GM19328 (cell line): ENCODE results near the gene LRP1B.

Source experiments
- ATAC-seq: cut with Tn5 transposase; IDR thresholded peaks from one replicate; pipeline ENCODE4 v1.9.1; 2021; ENCODE audit warnings: mild to moderate bottlenecking, moderate library complexity; ENCODE audit not compliant: unreplicated experiment

LRP1B gene

DNA sequence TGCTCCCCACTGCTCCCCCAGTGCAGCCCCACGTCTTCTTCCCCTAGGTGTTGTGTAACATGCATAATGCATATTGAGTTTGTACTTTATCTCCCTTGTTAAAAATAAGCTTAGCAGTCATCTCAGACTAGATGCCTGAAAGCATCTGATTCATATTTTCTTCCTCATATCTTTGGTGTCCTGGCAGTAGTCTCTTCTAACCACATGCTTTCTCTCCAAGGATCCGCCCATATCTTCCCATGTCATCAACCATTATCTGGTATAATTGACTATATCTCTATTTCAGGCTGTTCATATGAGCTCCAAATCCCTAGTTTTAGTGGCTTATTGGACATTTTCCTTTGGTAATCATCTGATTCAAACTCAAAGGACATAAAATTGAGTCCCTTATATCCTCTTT lies 426.3 kb downstream of the LRP1B start:
- ATAC-seq = no peak

DNA sequence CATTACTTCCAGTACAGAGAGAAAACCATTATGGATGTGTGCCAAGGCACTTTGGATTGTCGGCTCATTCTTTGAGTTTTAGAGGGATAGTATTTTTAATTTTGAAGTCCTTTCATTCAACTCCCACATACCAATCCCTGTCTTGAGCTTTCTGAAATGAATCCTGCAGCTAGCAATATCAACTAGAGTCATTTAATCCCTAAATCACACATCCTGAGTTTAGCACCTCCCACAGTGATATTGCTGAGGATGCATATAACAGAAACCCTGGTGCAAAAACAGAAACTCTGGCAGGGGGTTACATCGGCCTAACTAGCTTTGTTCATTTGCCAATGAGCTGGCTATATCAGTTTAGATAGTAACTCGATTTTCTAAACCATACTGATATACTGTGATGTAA lies 427.3 kb downstream of the LRP1B start:
- no peak for ATAC-seq

DNA sequence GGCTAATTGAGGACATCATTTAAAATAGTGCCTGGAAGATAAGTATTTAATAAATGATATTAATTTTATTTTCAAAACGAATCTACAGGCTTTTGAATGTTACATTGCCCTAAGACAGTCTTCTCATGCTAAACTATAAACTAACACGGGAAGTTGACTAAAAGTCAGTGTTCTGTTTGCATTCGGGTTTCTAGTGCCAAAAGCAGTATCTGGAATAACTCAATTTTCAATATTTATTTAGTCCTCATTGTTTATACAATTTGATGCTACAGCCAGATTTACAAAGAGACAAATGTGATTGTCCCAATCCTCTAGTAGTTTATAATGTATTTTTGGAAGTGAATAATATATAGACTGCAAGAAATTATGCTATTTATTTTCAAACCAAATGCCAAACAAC lies 429.2 kb downstream of the LRP1B start:
- ATAC-seq = no peak

DNA sequence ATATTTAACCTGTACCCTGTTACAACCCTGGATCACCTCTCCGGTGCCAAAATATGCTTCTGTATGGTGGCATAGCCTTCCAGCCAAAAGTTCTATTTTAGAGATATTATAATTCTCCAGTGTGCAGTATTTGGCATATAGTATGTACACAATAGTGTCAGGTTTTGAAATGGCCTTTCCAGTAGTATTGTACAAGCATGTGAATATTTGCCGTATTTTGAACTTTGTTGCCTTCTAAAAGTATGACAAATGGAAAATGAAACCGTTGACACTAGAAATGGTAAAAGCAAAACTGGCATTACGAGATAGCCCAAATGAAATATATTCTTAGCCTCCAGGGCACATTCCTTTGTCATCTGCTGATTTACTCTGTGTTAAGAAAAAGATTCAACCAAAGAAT lies 431.2 kb downstream of the LRP1B start:
- ATAC-seq = no peak

- no peak for ATAC-seq
These were observed 432.3 kb downstream of the LRP1B start for GRCh38 chr2:141698500-141698899.

- no peak for ATAC-seq
These were observed 433.8 kb downstream of the LRP1B start for GRCh38 chr2:141697035-141697434.

- no peak for ATAC-seq
These were observed 436.6 kb downstream of the LRP1B start for GRCh38 chr2:141694180-141694579.

DNA sequence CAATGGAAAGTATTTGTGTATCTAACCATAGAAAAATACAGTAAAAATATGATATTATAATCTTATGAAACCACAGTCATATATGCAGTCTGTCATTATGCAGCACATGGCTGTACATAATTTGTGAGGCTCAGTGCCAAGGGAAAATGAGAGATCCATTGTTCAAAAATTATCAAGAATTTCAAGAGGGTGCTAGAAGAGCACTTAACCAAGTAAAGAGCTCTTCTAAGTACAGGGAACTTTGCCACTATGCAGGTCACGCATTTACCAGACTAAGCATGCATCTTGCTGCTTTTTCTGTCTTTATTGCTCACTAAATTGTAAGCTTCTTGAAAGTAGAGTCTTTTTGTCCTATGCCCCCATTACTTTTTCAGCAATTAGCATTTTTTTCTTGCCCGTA lies 438.0 kb downstream of the LRP1B start:
- no peak for ATAC-seq

GRCh38 chr2:141676139-141676538 lies 454.7 kb downstream of the LRP1B start:
- ATAC-seq = no peak

- no peak for ATAC-seq
These were observed 464.6 kb downstream of the LRP1B start for GRCh38 chr2:141666191-141666590.

GRCh38 chr2:141660232-141660631 lies 470.6 kb downstream of the LRP1B start:
- no peak for ATAC-seq

DNA sequence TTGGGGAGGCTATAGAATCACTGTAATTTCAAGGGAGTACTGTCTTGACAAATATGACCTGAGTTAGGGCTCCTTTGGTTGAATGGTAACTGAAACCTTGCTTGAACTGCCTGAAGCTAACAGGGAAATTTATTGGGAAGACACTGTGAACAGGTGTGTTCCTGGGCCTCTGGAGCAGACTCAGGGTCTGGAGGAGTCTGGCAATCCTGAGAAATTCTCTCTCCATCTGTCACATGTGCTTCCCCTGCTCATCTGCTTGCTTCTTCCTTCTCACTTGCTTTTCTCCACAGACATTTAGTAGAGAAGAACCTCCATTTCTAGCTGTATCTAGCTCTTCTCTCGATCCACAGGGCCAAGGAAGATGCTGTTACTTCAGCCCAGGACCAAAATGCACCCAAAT lies 476.5 kb downstream of the LRP1B start:
- no peak for ATAC-seq

DNA sequence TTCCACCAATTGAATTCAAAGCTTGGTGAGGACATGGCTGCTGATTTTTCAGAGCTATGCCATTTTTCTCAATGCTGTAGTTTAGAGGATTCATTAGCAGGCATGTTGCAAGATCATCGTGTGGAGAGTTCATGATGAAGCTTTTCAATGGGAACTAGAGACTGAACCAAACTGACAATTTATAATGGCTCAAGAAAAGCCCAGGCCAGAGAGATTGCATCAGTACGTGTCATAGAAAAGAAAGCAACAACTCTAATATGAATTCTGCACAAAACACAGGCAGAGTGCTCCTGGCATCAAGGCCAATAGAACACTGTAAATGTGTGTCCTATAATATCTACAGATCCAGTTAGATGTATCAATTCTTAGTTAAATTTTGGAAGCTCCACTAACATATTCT lies 477.6 kb downstream of the LRP1B start:
- no peak for ATAC-seq

GRCh38 chr2:141652308-141652707 lies 478.5 kb downstream of the LRP1B start:
- no peak for ATAC-seq

DNA sequence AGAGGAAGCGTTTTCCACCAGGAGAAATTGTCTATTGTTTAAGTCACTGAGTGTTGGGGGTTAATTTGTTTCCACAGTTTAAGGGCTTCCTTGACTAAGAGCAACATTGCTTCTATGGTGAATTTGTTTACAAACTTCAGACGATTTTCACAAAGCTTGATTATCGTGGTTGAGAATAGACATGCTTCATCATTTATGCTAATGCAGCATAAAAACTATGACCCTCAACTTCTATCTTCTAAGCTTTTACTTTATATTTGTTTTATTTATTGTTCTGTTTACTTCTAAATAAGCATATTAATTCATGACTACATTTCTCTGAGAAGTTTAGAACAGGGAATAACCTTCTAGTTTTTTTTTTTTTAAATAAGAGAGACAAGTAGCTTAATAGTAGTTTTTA lies 483.5 kb downstream of the LRP1B start:
- no peak for ATAC-seq

- no peak for ATAC-seq
These were observed 489.4 kb downstream of the LRP1B start for GRCh38 chr2:141641462-141641861.

DNA sequence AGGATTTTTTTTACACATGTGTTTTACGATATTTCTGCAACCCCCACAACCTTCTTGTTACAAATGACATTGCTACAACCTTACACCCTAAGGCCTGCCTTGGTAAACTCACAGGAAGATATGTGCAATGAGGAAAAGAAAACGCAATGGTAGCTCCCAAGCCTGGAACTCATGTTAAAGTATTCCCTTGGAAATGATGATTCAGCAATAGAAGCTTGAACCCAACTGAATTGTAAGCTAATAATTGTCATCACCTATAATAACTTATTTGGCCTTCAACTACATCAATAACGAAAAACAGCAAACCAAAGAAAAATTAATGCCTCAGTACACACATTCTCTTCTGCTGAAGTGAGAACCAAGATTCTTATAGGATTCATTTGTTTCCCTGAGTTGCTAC lies 491.0 kb downstream of the LRP1B start:
- no peak for ATAC-seq

GRCh38 chr2:141633132-141633531 lies 497.7 kb downstream of the LRP1B start:
- no peak for ATAC-seq

DNA sequence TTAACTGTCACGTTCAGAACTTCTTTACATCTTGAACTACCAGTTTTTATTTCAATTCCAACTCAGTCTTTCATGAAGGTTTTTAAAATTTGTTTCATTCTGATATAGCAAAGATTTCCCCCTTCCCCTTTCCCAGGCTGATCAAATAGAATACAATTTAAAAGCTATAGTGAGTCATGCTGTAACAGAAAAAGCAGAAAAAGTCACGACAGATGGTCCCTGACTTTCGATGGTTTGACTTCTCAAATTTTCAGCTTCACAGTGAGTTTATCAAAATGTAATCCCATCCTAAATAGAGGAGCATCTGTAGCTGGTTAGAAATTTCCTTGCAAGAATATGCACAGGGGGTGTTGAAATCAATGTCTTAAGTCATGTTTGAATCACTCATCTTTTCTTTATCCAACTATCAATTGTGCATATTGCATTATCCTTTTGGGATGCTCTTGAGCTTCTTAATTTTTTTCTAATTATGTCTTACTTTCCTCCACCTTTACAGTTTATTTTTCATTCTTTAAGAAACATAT lies 500.3 kb downstream of the LRP1B start:
- ATAC-seq = no peak

GRCh38 chr2:141620372-141620771 lies 510.4 kb downstream of the LRP1B start:
- no peak for ATAC-seq

DNA sequence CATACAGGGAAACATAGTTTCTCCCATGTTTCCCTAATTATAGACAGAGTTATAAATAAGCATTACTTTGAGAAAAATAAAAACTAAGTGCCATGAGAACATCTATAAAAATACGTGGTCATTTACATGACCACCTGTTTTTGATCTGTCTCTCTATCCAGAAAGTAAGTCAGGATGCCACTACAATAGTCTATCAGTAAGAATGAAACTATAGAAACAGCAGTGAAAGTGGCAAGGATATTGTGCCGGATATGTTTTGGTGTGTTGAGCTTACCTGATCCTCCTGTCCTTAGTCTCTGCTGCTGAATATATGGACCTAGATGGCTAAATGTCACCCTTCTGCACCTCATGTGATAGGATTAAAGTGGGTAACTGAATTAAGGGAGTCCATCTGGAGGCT lies 512.4 kb downstream of the LRP1B start:
- ATAC-seq = no peak

- ATAC-seq = no peak
These were observed 518.8 kb downstream of the LRP1B start for GRCh38 chr2:141611981-141612380.

GRCh38 chr2:141611176-141611571 lies 519.6 kb downstream of the LRP1B start:
- ATAC-seq = no peak
